SW480 (cell line): Measurements from ENCODE around the gene RIOK1.
"Not testable (repeated sequence)": the region's sequence is repeated elsewhere in the genome, so short reads cannot be mapped to it uniquely, and the experiment has no call there.

Experiments used
- DNase-seq: peaks from one replicate; pipeline ENCODE4 v3.0.0-alpha.2; 2016; ENCODE audit warnings: low spot score

RIOK1 gene

DNA sequence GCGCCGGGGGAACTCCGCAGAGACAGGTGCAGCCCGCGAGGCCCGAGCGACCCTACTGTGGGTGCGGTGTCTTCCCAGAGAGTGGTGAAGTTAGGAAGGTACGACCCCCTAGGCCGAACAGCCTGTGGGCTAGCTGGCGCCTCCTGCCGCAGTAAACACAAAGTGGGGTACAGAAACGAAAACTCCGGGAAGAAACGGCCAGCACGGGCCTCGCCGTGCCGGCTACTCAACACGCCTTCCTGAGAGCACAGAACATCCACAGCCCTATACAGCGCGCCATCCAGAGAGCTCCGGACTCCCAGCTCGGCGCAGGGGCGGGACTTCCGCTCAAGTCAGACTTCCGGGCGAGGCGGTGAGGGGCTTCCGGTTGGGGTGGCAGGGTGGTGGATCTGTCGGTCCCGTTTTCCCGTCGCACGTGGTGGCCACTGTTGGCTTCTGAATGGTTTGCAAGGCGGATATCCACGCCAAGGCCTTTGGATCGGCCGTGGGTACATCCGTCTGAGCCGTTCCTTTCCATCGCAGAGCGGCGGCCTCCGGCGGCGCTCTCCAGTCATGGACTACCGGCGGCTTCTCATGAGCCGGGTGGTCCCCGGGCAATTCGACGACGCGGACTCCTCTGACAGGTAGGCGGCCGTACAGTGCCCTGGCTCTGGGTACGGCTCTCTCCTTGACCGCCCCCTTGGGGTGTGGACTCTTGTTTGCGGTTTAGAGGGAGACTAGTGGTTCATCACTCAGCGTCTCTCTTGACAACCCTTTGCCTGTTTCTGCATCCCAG, at the start of gene RIOK1, which contains the start of gene CAGE1:
Gene RIOK1, plus strand, starts transcription at position 358 of the 775 bp plus-strand sequence. Its CDS starts 195 bp downstream, at position 553.
Gene CAGE1, minus strand, starts transcription at position 292 of the 775 bp plus-strand sequence. CDS start 2,569 bp downstream, outside the sequence.
- peak; percentile 93 for DNase-seq

DNA sequence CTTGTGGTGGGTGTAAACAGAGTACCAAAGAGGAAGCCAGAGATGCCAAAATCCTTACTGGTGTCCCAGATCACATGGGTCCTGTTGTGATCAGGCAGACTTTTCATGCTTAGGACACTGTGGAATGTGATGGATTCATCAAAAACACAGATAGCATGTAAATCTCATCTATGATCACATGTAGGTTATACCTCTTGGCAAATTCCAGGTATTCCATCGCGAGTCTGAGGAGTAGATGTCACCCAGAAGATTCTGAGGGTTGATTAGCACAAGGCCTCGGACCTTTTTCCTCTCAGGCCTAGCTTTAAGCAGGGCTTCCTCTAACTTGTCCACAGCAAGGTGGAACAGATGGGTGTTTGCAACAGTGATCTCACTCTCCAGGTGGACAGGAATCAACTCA, 48.3 kb upstream of the RIOK1 start:
- DNase-seq = no peak

DNA sequence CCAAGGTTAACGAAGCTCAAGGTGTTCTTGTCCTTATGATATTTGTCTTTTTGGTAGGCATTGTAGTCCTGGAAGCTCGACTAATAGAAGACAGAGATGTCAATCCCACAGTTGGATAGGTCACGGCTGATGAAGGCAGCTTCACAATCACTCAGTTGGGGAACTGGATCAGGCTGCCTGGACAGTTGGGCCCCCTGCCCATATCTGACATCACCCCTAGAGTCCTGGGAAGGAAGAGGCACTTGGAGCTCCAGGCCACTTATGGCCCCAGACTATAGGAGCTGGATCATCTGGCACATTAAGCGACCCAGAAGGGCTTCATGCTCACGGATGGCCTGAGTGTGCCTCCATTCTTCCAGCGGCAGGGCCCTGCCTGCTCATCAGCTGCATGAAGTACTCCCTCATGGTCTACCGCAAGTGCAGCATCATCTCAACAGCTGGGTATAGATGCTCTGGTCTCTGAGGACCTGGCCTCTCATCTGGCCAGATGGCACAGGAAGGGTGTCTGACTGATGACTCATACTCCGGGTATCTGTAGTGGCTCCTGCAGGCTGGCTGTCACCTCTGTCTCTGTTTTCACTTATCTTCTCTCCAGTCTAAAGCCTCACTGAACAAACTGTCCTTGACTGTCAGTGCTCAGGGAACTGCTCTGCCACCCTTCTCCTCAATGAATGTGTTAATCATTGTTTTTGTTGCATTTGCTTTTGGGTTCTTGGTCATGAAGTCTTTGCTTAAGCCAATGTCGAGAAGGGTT, 47.4 kb upstream of the RIOK1 start:
- DNase-seq = peak; percentile 75

DNA sequence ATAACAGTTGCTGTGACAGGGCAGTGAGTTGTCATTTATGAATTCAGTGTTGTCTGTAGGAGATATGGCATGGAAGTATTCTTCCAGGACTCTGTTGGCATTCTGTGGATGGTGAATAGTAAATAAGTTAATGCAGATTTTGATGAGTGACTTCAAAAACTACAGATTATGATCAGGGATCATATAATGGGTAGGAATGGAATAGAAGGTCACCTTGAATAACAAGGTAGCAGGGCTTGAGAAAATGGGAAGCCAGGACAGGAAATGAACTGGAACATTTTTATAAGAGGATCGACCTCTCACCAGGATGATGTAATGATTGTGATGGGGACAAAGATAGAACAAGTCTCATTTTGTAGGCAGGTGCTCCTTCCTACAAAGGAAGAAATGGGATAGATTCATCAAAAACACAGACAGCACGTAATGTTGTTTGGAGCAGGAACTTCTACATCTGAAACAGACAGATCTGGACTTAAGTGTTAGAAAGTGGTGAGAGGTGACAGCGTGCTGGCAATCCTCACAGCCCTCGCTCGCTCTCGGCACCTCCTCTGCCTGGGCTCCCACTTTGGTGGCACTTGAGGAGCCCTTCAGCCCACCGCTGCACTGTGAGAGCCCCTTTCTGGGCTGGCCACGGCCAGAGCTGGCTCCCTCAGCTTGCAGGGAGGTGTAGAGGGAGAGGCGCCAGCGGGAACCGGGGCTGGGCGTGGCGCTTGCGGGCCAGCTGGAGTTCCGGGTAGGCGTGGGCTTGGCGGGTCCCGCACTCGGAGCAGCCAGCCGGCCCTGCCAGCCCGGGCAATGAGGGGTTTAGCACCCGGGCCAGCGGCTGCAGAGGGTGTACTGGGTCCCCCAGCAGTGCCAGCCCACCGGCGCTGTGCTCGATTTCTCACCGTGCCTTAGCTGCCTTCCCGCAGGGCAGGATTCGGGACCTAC, 45.8 kb upstream of the RIOK1 start:
- no peak for DNase-seq

DNA sequence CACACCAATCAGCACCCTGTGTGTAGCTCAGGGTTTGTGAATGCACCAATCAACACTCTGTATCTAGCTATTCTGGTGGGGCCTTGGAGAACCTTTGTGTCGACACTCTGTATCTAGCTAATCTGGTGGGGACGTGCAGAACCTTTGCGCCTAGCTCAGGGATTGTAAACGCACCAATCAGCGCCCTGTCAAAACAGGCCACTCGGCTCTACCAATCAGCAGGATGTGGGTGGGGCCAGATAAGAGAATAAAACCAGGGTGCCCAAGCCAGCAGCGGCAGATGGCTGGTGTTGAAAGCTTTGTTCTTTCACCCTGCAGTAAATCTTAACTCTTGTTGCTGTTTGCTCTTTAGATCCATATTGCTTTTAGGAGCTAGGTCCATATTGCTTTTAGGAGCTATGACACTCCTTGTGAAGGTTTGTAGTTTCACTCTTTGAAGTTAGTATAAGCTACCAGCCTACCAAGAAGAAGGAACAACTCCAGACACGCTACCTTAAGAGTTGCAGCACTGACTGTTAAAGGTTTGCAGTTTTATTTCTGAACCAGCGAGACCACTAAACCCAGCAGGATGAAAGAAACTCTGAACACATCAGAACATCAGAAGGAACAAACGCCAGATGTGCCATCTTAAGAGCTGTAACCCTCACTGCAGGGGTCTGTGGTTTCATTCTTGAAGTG, 44.7 kb upstream of the RIOK1 start:
- not testable (repeated sequence) for DNase-seq

DNA sequence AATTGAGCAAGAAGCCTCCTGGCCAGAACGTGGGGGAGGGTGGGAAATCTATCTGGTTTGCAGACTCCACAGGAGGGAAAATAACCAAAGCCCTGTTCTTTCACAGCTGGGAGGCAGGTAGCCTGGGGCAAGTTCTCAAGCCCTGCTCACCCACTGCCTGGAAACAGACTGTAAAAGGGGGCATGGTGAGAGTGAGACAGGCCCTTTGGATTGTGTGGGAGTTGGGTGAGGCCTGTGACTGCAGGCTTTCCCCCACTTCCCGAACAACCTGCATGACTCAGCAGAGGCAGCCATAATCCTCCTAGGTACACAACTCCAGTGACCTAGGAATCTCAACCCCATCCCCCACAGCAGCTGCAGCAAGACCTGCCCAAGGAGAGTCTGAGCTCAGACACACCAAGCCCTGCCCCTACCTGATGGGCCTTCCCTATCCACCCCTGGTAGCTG, 42.0 kb upstream of the RIOK1 start:
- DNase-seq = peak; percentile 69

DNA sequence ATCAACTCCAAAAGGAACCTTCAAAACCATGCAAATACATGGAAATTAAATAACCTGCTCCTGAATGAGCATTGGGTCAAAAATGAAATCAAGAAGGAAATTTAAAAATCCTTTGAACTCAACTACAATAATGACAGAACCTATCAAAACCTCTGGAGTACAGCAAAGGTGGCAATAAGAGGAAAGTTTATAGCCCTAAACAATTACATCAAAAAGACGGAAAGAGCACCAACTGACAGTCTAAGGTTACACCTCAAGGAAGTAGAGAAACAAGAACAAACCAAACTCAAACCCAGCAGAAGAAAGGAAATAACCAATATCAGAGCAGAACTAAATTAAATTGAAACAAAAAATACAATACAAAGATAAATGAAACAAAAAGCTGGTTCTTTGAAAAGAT, 39.0 kb upstream of the RIOK1 start:
- DNase-seq = not testable (repeated sequence)

DNA sequence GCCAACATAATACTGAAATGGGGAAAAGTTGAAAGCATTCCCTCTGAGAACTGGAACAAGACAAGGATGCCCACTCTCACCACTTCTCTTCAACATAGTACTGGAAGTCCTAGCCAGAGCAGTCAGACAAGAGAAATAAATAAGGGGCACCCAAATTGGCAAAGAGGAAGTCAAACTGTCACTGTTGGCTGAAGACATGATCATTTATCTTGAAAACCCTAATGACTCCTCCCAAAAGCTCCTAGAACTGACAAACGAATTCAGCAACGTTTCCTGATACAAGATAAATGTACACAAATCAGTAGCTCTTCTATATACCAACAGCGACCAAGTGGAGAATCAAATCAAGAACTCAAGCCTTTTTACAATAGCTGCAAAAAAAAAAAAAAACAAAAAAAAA, 37.7 kb upstream of the RIOK1 start:
- not testable (repeated sequence) for DNase-seq

DNA sequence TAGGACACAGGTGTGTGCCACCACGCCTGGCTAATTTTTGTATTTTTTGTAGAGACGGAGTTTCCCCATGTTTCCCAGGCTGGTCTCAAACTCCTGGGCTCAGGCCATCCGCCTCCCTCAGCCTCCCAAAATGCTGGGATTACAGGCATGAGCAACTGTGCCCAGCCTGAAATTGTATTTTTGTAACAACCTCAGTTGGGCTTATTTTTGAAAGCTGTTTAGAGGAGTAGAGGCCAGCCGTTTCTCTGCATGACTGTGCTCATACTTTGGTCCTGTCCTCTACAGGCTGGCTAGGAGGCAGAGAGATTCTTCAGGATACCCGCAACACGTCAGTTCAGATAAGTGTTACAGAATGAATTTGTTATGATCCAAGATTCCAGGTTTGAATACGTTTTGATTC, 22.2 kb upstream of the RIOK1 start:
- DNase-seq = no peak

DNA sequence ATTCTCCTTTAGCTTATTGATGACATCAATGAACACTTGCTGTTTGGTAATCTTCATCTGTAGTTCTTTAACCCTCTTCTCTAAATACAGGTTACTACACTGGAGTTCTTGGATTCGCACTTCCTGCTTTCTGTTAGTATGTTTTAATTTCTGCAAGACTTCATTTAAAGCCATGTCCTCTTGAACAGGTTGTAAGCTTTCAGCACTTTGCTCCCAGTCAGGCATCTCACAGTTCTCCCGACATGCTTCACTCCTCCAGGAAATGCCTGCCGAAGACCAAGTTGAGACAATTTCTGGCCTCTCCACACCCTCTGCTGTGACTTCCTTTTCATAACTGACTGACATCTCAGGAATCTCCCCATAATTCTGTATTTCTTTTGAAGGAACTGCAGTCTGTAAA, 15.9 kb upstream of the RIOK1 start:
- DNase-seq = no peak

DNA sequence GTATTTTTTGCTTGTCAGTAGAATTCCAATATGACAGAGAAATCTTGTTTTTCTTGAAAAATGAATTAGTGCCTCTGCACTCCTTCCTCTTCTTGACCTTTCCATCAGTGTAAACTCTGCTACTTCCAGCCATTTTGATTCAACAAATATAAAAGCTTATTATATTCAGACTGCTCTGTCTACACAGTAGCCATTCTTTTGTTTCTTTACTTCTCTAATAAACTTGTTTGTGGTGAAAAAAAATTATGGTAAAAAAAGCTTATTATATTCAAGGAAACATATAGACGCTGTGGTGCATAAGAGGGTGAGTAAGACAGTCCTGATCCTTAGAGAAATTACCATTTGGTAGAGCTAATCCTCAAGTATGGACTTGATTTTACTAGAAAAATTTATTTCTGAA, 11.6 kb upstream of the RIOK1 start:
- no peak for DNase-seq

DNA sequence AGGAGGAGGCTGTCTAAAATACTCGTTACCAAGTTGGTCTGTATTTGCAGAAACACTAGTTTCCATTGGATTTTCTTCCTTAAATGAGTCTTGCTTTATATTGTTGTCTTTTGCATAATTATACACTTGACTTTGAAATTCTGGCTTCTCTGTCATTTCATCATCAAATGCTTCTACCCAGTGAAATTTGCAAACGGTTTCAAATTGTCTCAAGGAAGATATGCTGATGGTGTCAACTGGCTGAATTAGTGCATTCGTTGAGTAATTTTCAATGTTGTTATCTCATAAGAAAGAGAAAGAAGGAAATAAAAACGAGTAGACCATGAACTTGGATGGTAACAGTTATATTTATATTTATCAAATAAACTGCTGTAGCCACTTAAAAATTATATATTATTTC, 10.9 kb upstream of the RIOK1 start:
- DNase-seq = no peak

DNA sequence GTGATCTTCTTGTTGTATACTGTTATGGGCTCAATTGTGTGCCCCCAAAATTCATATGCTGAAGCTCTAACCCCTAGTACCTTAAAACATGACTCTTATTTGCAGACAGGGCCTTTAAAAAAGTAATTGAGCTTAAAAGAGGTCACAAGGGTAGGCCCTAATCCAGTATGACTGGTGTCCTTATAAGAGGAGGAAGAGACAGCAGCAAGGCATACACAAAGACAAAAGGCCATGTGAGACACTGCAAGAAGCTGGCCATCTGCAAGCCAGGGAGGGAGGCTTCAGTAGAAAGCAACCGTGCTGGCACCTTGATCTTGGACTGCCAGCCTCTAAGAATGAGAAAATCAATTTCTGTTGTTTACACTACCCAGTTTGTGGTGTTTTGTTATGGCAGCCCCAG, 8.5 kb upstream of the RIOK1 start:
- no peak for DNase-seq

DNA sequence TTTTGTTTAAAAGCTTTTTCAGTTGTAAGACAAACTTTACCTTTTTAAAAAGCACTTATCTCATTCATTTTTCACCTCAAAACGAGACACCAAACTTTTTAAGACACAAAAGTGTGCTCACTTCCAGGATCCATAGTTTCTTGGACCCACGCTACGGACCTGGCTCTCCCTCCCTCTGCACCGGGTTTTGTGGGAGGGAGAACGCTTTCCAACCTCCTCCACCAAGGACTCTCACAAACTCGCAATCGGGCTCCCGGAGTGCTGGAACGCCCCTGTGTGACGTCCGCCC, 502 bp upstream of the RIOK1 start:
- peak; percentile 74 for DNase-seq

DNA sequence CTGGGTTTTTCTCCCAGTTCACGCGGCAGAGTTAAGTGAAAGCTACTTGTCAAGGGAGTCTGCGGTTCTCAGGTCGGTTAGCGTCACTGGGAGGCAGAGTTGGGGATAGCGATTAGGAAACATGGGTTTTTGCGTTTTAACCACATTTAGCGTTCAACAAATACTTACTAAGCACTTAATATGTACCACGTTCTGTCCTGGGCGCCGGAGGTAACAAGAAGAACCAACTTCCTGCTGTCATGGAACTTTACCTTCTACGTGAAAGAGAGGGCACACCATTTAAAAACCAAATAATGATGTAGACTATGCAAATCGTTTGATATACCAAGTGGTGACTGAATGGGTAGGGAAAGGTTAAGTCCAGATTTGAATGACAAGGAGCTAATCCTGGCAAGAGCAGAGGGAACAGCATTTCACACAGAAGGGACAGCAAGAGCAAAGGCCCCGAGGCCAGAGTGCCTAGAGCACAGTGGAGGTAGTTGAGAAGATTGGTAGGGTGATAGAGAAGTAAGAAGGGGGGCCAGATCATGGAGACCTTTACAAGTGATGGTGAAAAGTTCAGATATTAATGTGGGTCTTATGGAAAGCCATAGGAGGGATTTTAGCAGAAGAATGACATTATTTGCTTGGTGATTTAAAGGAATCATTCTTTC, 744 bp downstream of the RIOK1 start:
- DNase-seq = no peak

DNA sequence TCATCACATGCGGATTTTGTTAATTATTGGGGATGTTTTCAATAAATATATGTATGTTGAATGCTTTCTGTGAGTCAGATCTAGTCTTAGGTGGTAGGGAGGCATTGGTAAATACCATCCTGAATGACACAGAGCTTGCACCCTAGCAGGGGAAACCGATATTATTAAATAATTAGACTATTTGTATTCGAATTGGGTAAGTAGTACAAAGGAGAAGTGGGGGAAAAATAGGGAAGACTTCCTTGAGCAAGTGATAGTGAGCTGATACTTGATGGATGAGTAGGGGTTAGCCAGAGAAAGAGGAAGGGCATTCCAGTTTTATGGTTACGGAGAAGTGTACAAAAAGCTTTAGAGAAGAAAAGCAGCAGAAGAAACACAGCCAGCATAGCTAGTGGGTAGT, 1.5 kb downstream of the RIOK1 start:
- DNase-seq = no peak

DNA sequence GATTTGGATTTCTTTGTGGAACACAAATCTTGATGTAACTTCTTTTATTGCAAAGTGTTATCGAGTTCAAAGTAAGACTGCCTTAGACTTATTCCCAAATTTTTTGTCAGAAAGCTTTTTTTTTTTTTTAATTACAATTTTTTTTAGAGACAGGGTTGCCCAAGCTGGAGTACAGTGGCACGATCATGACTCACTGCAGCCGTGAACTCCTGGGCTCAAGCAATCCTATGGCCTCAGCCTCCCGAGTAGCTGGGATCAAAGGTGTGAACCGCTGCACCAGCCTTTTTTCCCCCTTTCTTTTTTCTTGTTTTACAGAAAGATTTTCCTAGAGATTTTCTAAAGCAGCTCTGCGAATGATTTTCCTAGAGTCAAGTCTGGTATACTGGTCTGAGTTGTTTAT, 2.8 kb downstream of the RIOK1 start:
- DNase-seq = no peak

DNA sequence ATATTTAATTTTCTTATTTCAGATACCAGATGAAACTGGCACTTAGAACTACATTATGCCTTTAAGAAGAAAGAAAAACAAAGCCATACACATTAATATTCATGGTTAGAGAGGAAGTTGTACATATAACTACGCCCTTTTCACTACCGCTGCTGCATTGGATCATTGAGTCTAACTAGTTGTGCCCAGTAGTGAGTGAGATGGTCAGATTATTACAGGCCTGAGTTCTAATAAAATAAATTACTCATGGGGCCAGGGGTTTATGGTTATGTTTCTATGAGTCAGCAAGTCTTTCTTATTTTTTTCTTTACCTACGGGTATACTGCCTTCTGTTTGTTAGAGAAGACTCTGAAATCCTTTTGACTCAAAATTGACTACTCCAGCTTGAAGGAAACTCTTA, 11.5 kb downstream of the RIOK1 start:
- no peak for DNase-seq

DNA sequence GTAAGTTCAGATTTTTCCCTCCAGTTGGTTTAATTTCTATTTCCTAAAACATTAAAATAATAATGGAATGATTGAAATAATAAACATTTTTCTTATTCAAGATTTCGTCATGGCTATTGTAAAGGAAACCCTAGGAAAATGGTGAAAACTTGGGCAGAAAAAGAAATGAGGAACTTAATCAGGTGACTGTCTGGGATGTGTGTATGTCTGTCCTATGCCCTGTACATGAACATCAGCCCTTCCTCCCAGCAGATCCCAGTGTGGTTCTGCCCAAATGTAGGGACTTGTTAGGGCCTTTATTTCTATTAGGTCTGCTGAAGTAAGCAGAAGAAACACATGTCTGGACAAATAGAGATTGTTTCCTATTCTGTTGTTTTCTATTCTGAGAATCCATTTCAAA, 13.1 kb downstream of the RIOK1 start:
- DNase-seq = no peak

DNA sequence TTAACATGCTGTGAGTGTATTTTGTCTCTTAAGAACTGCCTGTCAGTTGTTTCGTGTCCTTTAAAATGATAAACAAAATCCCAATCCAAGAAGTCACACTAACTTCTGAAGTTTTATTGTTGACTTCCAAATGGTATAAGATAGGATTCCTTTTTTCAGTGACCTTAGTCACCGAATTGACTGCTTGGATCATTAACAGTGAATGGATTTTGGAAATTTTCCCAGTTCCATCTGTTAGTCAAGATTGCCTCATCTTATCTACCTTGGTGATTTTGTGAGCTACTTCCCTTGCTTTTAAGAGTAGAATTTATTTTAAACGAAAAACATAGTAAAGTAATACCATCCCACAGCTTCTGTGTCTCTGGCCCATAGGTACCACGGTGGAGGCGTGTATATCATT, 14.9 kb downstream of the RIOK1 start:
- DNase-seq = no peak

DNA sequence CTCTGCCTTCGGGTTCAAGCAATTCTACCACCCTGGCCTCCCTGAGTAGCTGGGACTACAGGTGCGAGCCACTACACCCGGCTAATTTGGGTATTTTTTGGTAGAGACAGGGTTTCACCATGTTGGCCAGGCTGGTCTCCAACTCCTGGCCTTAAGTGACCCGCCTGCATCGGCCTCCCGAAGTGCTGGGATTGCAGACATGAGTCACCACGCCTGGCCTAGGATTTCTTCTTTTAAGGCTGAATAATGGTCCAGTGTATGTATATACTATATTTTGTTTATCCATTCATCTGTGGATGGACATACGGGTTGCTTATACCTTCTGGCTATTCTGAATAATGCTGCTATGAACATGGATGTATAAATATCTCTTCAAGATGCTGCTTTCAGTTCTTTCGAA, 17.1 kb downstream of the RIOK1 start:
- no peak for DNase-seq
